ENCODE data around the gene LPAR5.
A peak's percentile ranks its signal among the peaks of the same experiment; 100 is the strongest.

LPAR5 gene

GRCh38 chr12:6635856-6636531 lies at the start of gene LPAR5:
Gene LPAR5, minus strand, starts transcription at chr12:6635959. Its CDS starts 14,711 bp downstream, at chr12:6621248.
- no peak for DNase-seq

DNA sequence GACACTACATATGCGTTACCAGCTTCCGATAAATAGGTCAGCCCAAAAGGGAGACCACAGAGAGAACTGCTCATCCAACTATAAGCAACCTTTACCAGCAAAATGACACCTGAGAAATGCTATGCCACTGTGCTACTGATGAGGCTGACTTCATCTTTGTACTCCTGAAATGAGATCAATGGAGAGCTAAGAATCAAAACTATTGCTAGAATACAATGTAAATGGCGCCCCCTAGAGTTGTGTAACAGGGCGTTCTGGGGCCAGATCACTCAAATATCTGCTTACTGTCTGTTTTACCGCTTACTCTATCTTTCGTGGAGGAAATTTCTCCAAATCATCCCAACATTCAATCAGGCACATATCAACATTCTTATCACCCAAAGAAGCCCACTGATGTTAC lies 48.9 kb upstream of the LPAR5 start:
- peak; percentile 29 for DNase-seq

DNA sequence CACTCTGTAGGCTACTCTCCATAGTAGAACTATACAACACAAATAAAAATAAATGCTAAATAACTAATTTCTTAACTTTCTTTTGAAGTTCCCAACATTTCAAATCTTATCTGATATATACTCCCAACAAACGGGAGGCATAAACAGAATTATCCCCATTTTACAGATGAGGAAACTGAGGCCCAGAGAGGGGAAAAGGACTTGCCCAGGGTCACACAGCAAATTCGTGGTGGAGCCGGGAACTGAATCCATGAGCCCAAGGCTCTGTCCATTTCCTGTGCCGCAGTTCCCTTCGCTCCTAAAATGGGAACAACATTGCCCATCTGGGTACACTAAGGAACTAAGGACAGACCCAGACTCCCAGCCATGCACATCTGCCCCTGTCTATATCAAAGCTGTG lies 41.2 kb upstream of the LPAR5 start:
- DNase-seq = no peak

- DNase-seq = no peak
Measured at GRCh38 chr12:6672143-6672542, 36.4 kb upstream of the LPAR5 start.

- no peak for DNase-seq
Measured at GRCh38 chr12:6667559-6668210, 31.9 kb upstream of the LPAR5 start.

GRCh38 chr12:6666211-6666610 lies 30.5 kb upstream of the LPAR5 start:
- DNase-seq = no peak

DNA sequence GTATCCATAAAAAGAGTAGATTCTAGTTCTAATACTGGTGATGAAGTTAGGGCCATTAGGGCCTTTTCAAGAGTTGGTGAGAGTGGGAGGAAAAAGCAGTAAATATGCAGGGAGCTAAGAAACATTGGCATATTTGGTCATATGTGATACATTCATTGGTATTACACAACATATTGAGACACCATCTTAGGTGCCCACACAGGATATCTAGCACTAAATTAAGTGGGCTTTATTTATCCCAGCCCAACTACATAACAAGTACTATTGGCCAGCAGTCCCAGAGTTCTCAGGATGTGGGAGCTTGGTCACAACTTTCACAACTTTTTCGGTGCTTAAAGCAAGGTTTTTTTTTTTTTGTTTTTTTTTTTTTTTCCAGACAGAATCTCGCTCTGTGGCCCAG lies 29.1 kb upstream of the LPAR5 start:
- DNase-seq = no peak

GRCh38 chr12:6662906-6663742 lies 27.4 kb upstream of the LPAR5 start, which contains the start of gene ING4:
Gene ING4, minus strand, starts transcription at chr12:6663119. Its CDS starts 18 bp downstream, at chr12:6663101.
- DNase-seq = peak; percentile 98

DNA sequence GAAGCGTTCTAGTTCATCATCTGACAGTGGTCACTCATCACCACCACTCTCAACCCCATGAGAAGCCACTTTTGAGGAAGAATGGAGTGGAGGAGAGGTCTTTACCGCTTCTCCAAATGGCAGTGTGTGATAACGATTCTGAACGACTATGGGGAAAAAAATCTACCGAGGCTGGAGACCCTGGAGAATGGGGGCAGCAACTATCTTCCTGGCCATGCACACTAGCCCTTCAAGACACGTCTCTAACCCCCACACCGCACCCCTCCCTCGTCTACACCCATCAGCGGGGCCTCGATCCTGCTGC lies 26.8 kb upstream of the LPAR5 start:
- DNase-seq = no peak

DNA sequence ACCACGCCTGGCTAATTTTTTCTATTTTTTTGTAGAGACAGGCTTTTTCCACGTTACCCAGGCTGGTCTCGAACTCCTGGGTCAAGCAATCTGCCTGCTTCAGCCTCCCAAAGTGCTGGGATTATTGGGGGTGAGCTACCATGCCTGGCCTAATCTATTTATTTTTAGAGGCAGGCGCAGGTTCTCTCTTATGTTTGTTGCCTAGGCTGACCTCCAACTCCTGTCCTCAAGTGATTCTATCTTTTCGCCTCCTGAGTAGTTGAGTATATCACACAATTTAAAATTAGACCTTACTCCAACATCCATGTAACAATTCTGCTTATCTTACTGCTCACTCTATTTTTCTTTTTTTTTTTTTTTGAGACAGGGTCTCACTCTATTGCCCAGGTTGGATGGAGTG lies 18.2 kb upstream of the LPAR5 start:
- DNase-seq = no peak

DNA sequence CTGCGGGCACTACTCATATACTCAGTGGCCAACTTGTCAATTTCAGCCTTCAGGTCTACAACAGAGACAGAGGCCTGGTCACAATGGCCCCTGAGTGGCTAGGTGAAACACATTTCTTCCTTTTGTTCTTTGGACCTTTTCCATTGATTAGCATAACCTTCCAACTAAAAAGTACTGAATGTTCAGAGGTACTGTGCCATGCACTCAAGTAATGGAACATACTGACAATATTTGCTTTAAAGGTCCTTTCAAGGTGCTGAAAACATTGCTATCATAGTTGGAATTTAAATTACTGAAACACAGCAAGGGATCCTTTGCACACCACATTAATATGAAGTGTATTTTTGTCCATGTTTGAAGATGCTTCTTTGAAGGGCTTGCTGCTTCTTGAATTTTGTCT lies 17.6 kb upstream of the LPAR5 start:
- DNase-seq = no peak

GRCh38 chr12:6652391-6652790 lies 16.6 kb upstream of the LPAR5 start:
- no peak for DNase-seq

- DNase-seq = no peak
Measured at GRCh38 chr12:6650832-6651231, 15.1 kb upstream of the LPAR5 start.

GRCh38 chr12:6647083-6647604 lies 11.4 kb upstream of the LPAR5 start, which contains the start of gene ACRBP:
Gene ACRBP, minus strand, starts transcription at chr12:6647432. Its CDS starts 66 bp downstream, at chr12:6647366.
- DNase-seq = no peak

- no peak for DNase-seq
Measured at GRCh38 chr12:6646276-6647082, 10.7 kb upstream of the LPAR5 start.

- DNase-seq = no peak
Measured at GRCh38 chr12:6644903-6645302, 9.1 kb upstream of the LPAR5 start.

DNA sequence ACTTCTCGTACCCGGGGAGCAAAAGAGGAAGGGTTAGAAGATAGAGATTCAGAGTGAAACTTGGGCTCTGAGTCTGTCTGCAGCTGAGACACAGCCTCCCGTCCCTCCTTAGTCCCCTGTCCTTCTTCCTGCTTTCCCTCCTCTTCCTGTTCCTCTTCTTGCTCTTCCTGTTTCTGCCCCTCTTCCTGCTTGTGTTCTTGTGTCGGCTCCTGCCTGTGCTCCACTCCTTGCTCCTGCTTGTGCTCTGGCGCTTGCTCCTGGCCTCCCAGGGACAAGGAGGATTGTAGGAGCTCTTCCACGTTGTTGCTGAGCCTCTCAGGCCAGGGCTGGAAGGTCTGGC lies 8.5 kb upstream of the LPAR5 start:
- DNase-seq = no peak

- no peak for DNase-seq
Measured at GRCh38 chr12:6643569-6644256, 8.0 kb upstream of the LPAR5 start.

GRCh38 chr12:6641131-6641530 lies 5.4 kb upstream of the LPAR5 start:
- DNase-seq = no peak

DNA sequence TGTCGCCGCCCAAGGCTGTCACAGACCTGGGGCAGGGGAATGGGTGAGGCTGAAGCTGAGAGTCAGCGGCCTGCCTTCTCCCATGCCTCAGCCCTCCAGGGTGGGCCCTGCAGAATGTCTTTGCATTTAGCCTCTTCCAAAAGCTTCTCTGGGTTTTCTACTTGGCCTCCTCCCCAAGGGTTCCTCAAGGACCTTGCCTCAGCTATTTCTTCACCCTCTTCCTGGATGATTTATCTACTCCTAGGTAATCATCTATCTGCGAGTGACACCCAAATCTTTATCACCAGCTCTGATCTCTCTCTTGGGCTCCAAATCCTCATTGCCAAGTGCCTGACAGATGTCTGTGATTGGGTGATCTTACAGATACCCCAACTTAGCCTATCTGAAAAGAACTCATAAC lies 4.7 kb upstream of the LPAR5 start:
- no peak for DNase-seq

DNA sequence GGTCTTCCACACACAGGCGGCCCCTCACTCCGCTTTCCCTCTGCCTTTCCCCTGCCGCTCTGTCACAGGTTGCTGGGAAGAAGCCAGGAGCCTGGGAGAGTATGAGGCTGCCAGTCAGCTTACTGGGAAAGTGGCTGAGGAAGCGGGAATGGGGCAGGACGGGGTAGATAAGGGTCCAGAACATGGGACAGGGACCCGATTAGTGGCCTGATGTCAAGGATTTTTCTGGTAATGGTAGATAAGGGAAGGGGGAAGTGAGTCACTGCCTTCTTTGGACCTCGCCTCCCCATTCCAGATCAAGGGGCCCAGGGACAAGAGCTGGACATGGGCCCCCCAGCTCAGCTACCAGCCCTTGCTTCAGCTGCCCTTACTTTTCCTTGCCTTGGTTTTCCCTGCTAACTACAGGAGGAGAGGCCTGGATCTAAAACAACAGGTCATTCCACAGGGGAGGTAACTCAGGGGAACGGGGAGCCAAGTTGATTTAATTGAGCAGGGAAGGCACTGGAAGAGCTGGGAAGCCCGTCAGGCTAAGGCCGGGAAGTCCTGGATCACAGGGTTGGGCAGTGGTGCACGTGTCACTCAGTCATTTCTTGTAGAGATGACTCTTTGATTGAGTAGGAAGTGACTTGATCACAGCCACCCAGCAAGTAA lies 3.5 kb upstream of the LPAR5 start:
- no peak for DNase-seq

- DNase-seq = no peak
Measured at GRCh38 chr12:6638305-6638704, 2.5 kb upstream of the LPAR5 start.
